GM12801 (cell line): Measurements from ENCODE around the gene ID3.

Experiments
- TF ChIP-seq, protein P1 (sequence below): IDR thresholded peaks from one replicate; pipeline ENCODE4 v1.5.1; 2011; ENCODE audit warnings: control low read depth; ENCODE audit not compliant: insufficient read length; ENCODE audit errors: extremely low read depth

Gene ID3

GRCh38 chr1:23567629-23567995, 8.3 kb upstream of the ID3 start:
- TF ChIP-seq, protein P1, sequence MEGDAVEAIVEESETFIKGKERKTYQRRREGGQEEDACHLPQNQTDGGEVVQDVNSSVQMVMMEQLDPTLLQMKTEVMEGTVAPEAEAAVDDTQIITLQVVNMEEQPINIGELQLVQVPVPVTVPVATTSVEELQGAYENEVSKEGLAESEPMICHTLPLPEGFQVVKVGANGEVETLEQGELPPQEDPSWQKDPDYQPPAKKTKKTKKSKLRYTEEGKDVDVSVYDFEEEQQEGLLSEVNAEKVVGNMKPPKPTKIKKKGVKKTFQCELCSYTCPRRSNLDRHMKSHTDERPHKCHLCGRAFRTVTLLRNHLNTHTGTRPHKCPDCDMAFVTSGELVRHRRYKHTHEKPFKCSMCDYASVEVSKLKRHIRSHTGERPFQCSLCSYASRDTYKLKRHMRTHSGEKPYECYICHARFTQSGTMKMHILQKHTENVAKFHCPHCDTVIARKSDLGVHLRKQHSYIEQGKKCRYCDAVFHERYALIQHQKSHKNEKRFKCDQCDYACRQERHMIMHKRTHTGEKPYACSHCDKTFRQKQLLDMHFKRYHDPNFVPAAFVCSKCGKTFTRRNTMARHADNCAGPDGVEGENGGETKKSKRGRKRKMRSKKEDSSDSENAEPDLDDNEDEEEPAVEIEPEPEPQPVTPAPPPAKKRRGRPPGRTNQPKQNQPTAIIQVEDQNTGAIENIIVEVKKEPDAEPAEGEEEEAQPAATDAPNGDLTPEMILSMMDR, result no peak

DNA sequence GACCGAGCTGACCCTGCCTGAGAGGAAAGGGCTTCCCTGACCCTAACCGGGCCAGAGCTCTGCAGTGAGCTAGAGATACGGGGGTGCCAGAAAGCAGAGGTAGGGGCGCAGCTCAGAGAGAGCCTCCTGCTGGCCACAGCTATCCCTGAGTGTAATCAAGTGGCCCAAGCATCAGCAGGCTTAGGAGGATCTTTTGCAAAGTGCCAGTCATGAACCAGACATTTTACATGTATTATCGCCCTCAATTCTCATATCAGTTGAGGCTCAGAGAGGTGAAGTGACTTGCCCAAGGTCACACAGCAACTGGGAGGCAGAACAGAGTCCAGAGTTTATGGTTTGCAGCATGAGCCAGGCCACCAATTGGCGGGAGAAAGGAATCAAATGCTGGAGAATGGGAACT, 7.0 kb upstream of the ID3 start:
- TF ChIP-seq, protein P1, result no peak

DNA sequence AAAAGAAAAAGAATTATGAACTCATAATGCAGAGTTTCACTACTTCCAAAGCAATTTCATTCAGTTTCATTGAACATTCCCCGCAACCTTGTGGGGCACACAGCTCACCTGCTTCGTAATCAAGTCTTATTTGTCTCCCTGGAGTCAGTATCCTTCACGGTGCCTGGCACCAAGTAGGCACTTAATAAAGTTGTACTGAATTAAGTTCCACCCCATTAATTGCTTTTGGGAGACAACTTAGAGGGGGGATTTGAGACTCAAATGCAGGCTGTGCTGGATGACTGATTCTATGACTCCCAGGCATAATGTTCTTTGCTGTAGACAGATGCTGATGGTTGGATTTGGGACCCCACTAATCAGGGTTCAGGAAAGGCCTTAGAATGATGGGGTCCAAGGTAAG, 6.5 kb upstream of the ID3 start:
- TF ChIP-seq, protein P1, result no peak

DNA sequence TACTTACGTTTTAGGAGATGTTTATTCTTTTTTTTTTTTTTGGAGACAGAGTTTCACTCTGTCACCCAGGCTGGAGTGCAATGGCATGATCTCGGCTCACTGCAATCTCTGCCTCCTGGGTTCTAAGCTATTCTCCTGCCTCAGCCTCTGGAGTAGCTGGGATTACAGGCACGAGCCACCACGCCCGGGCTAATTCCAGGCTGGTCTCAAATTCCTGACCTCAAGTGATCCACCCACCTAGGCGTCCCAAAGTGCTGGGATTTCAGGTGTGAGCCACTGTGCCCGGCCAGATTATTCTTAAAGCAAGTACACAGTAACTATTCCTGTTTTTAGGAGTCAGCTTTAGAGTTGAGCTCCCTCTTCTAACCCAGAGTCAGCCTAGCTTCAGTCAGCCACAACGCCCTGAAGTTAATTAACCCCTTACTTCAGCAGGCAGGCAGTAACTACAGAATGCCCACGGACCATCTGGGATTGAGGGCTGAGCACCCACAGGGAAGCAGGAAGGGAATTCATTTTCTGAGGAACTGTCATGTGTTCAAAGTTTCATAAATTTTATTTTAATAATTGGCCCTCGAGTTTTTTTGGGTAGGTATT, 5.3 kb upstream of the ID3 start:
- TF ChIP-seq, protein P1, result no peak

DNA sequence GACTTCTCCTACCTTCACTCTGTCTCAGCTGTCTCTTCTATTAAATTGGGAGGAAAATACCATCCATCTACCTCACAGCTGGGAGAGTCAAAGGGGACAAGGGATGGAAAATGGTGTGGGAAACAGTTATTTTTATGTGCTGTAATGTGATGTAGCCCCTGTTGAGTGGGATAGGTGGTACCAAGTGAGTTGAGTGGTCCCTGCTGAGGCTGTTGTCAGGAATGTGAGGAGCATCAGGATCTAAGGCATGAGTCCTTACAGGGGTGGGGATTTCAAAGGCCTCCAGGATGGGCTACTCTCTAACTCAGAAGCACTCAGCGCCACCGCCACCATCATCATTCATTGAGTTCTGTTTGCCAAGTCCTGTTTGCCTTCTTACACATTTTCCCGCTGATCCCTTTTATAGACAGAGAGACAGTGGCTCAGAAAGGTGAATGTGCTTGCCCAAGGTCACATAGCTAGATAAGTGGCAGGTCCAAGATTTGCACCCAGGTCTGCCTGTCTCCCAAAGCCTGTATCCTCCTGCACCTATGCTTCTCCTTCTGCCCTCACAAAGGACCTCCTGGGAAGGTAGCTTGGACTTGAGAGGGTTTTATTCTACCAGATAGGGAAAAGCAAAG, 4.6 kb upstream of the ID3 start:
- TF ChIP-seq, protein P1, result no peak

DNA sequence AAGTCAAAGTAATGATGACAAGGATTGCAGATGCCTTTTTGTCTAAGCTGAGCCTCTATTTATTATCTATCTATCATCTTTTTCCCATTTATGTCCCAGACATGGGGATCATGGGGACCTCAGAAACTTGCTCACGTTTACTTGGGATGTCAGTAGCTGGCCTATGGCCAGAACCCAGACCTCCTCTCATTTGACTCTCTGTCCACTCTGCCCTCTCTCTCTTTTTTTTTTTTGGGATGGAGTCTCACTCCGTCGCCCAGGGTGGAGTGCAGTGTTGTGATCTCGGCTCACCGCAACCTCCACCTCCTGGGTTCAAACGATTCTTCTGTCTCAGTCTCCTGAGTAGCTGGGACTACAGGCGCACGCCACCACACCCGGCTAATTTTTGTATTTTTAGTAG, 3.7 kb upstream of the ID3 start:
- TF ChIP-seq, protein P1, result no peak

DNA sequence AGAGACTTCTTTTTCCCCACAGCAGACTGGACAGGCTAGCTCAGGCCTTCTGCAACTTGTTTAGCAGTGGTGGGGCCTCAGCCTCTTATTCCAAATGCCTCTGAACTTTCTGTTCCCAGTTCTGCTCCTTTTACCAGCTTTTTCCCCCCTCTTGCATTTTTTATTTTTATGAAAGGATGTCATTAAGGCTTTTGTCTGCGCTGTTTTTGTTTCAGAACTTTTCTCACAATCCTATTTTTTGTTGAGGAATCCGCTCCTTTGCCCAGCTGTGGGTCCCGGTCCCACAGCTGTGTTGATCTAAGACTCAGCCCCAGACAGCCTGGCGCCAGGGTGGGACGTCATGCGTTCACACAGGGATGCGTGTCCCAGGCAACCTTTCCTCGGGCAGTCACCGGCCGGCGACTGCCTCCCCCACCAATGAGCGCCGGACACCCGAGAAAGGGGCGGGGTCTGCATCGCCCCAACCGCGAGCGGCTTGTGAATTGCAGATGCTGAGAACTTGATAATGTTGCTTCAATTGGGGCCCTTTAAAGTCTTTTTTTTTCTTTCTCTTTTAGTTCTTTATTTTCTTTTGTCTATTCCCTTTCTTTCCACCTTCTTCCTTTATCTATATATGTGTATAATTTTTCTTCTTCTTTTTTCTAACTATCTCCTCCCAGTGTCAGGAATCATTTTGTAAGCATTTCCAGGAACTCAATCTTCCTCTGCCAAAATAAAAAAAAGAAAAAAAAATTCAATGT, 3.0 kb upstream of the ID3 start:
- TF ChIP-seq, protein P1, result no peak
